ENCODE results near the gene IGSF3. TPM values are rescaled to one million over a fixed set of nuclear protein-coding genes. Genes with fewer than 3 reads are reported as not detected.
"Not testable (repeated sequence)": the region's sequence is repeated elsewhere in the genome, so short reads cannot be mapped to it uniquely, and the experiment has no call there.

Gene IGSF3
- total RNA-seq, 2 experiments from 2014 or later = 0.70 to 0.92 TPM

GRCh38 chr1:116634386-116634785 lies 33.1 kb downstream of the IGSF3 start:
- H3K9me3 Mint-ChIP-seq, H3K27me3 Mint-ChIP-seq, H3K4me3 Mint-ChIP-seq, H3K36me3 Mint-ChIP-seq, DNase-seq, H3K27ac Mint-ChIP-seq, H3K4me1 Mint-ChIP-seq: not testable (repeated sequence)

GRCh38 chr1:116631996-116632925 lies 35.3 kb downstream of the IGSF3 start:
- not testable (repeated sequence) for H3K9me3 Mint-ChIP-seq, H3K4me1 Mint-ChIP-seq, H3K27ac Mint-ChIP-seq, DNase-seq, H3K27me3 Mint-ChIP-seq, H3K4me3 Mint-ChIP-seq, H3K36me3 Mint-ChIP-seq

- not testable (repeated sequence) for H3K9me3 Mint-ChIP-seq, H3K36me3 Mint-ChIP-seq, H3K4me1 Mint-ChIP-seq, H3K27me3 Mint-ChIP-seq, H3K4me3 Mint-ChIP-seq, H3K27ac Mint-ChIP-seq, DNase-seq
Observed at GRCh38 chr1:116631554-116631953, 36.0 kb downstream of the IGSF3 start.

GRCh38 chr1:116630057-116630456 lies 37.5 kb downstream of the IGSF3 start:
- not testable (repeated sequence) for H3K27me3 Mint-ChIP-seq, DNase-seq, H3K27ac Mint-ChIP-seq, H3K4me3 Mint-ChIP-seq, H3K4me1 Mint-ChIP-seq, H3K36me3 Mint-ChIP-seq, H3K9me3 Mint-ChIP-seq

GRCh38 chr1:116629441-116629840 lies 38.1 kb downstream of the IGSF3 start:
- H3K36me3 Mint-ChIP-seq, H3K4me1 Mint-ChIP-seq, H3K9me3 Mint-ChIP-seq, H3K27ac Mint-ChIP-seq, H3K27me3 Mint-ChIP-seq, DNase-seq, H3K4me3 Mint-ChIP-seq: not testable (repeated sequence)

GRCh38 chr1:116628448-116628847 lies 39.1 kb downstream of the IGSF3 start:
- H3K27ac Mint-ChIP-seq = no peak overlapping the region
- peaks cover 7% of the 10 kb centered on the region for H3K27me3 Mint-ChIP-seq
- no peaks in the 10 kb centered on the region for H3K36me3 Mint-ChIP-seq
- no peaks in the 10 kb centered on the region for H3K9me3 Mint-ChIP-seq
- H3K4me1 Mint-ChIP-seq = peaks cover 8% of the 10 kb centered on the region
- no peak for DNase-seq
- no peak overlapping the region for H3K4me3 Mint-ChIP-seq

GRCh38 chr1:116627357-116627756 lies 40.2 kb downstream of the IGSF3 start:
- H3K27ac Mint-ChIP-seq, H3K36me3 Mint-ChIP-seq, H3K9me3 Mint-ChIP-seq, H3K4me1 Mint-ChIP-seq, H3K4me3 Mint-ChIP-seq, H3K27me3 Mint-ChIP-seq, DNase-seq: not testable (repeated sequence)

- H3K4me3 Mint-ChIP-seq, H3K27me3 Mint-ChIP-seq, H3K9me3 Mint-ChIP-seq, H3K4me1 Mint-ChIP-seq, H3K27ac Mint-ChIP-seq, DNase-seq, H3K36me3 Mint-ChIP-seq: not testable (repeated sequence)
Observed at GRCh38 chr1:116626915-116627314, 40.6 kb downstream of the IGSF3 start.

- not testable (repeated sequence) for DNase-seq, H3K36me3 Mint-ChIP-seq, H3K27me3 Mint-ChIP-seq, H3K4me3 Mint-ChIP-seq, H3K9me3 Mint-ChIP-seq, H3K4me1 Mint-ChIP-seq, H3K27ac Mint-ChIP-seq
Observed at GRCh38 chr1:116625155-116625554, 42.4 kb downstream of the IGSF3 start.

GRCh38 chr1:116624040-116624439 lies 43.5 kb downstream of the IGSF3 start:
- H3K9me3 Mint-ChIP-seq = peaks cover 2% of the 10 kb centered on the region
- peaks cover 5% of the 10 kb centered on the region for H3K4me1 Mint-ChIP-seq
- DNase-seq = no peak
- H3K36me3 Mint-ChIP-seq = no peaks in the 10 kb centered on the region
- H3K27ac Mint-ChIP-seq = no peak overlapping the region
- peaks cover 3% of the 10 kb centered on the region for H3K27me3 Mint-ChIP-seq
- no peak overlapping the region for H3K4me3 Mint-ChIP-seq

- not testable (repeated sequence) for H3K27me3 Mint-ChIP-seq, H3K4me3 Mint-ChIP-seq, H3K27ac Mint-ChIP-seq, H3K36me3 Mint-ChIP-seq, H3K9me3 Mint-ChIP-seq, DNase-seq, H3K4me1 Mint-ChIP-seq
Observed at GRCh38 chr1:116622496-116622895, 45.0 kb downstream of the IGSF3 start.

- not testable (repeated sequence) for H3K36me3 Mint-ChIP-seq, H3K4me3 Mint-ChIP-seq, H3K4me1 Mint-ChIP-seq, H3K27ac Mint-ChIP-seq, DNase-seq, H3K9me3 Mint-ChIP-seq, H3K27me3 Mint-ChIP-seq
Observed at GRCh38 chr1:116621756-116622155, 45.8 kb downstream of the IGSF3 start.

- not testable (repeated sequence) for H3K27me3 Mint-ChIP-seq, H3K9me3 Mint-ChIP-seq, DNase-seq, H3K27ac Mint-ChIP-seq, H3K4me3 Mint-ChIP-seq, H3K36me3 Mint-ChIP-seq, H3K4me1 Mint-ChIP-seq
Observed at GRCh38 chr1:116620392-116620791, 47.1 kb downstream of the IGSF3 start.

- not testable (repeated sequence) for H3K4me1 Mint-ChIP-seq, H3K27ac Mint-ChIP-seq, H3K9me3 Mint-ChIP-seq
Observed at GRCh38 chr1:116619106-116619505, 48.4 kb downstream of the IGSF3 start.

GRCh38 chr1:116617808-116618207 lies 49.7 kb downstream of the IGSF3 start:
- H3K4me3 Mint-ChIP-seq, H3K4me1 Mint-ChIP-seq, H3K27me3 Mint-ChIP-seq, H3K27ac Mint-ChIP-seq, H3K36me3 Mint-ChIP-seq, H3K9me3 Mint-ChIP-seq, DNase-seq: not testable (repeated sequence)

More at GRCh38 chr1:116619106-116619505, 48.4 kb downstream of the IGSF3 start:
- not testable (repeated sequence) for DNase-seq, H3K4me3 Mint-ChIP-seq, H3K36me3 Mint-ChIP-seq, H3K27me3 Mint-ChIP-seq

- not testable (repeated sequence) for H3K36me3 Mint-ChIP-seq, H3K27ac Mint-ChIP-seq, DNase-seq
Observed at GRCh38 chr1:116613825-116614224, 53.7 kb downstream of the IGSF3 start.

More at GRCh38 chr1:116613825-116614224, 53.7 kb downstream of the IGSF3 start:
- H3K4me3 Mint-ChIP-seq, H3K27me3 Mint-ChIP-seq, H3K9me3 Mint-ChIP-seq, H3K4me1 Mint-ChIP-seq: not testable (repeated sequence)
